Measurements from ENCODE around the gene PPM1K.

PPM1K gene

DNA sequence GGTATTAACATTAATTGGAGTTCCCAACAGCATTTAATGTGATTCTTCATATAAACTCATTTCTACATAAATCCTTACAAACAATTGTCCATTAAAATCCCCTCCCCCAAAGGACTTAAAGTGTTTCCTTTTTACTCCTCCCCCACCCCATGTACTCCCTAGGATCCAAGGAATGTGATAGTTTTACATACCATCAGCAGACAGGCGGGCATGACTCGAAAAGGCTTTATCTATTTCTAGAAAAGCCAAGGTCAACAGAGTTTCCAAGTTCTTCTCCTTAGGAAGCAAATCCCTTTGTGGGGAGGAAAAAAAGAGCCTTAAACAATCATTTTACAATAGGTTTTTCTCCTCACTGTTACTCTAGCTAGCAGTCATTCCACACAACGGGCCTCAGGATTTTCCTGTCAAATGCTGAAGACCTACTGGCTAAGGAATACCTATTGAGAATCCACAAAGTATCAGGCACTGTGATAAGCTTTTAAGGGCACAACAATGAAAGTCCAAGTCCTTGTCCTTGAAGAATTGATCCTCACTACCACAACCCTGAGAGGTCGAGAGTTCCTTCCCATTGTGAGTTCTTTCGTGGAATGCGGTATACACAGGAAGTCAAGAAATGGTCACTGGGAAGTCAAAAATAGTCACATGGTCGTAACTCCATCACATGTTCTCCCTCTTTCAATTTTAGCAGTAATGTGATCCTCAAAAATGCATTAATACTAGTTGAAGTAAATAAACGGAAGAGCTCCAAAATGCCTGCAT lies 7.2 kb downstream of the PPM1K start:
- no peak for DNase-seq

DNA sequence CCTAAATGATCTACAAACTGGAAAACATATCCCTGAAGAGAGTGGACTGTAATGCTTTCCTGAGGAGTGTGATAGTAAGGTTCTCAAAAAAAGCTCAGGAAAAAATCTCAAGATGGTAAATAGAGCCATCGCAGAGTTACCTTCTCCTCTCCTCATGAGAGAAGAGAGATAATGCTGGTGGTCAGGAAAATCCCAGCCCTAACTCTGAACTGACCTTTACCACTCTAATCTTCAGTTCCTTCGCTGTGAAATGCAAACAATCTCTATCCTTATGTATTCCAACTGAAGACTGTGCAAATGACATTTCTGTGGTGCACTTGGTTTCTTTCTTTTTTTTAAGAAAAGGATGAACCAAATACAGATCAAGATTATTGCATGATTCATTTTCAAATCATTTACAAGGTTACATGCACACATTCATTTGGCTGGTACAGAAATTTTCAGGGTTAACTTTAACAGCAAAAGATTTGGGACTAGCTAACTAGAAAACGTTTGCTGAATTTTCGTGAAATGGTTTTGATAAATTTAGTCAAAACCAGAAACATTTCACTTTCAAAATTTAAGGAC lies 8.3 kb downstream of the PPM1K start:
- DNase-seq: no peak

DNA sequence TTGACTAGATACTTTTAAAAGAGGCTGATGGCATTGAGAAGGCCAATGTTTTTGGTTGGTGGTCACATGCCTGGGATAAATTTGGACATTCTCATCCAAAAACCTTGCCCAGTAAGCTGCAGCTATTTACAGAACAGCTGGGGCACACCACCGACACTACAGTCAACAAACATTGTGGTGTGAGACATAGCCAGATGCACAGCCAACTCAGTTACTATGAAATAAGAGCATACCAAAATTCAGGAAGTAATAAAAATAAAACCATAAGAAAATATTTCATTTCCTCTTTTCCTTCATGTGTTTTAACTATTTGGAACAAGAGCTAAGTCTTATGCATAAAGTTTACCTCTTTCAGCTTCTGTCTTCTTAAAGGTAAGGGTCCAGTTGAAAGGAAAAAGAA lies 8.8 kb downstream of the PPM1K start:
- no peak for DNase-seq

DNA sequence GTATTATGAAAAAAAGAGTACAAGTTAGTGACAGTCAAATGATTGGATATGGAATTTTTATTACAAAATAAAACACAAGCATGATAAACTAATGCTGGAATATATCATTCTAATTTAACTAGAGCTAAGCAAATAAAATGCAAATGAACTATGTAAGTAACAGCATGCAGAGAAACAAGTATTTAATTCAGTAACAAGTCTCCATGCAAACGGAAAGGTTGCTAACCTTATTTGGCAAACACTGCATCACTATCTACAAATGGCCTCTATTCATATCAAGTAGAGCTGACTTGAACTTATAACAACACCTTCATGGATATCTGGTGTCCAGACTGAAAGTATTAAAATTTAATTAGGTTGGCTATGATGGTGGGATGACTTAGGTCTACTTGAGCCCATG lies 15.4 kb downstream of the PPM1K start:
- no peak for DNase-seq

DNA sequence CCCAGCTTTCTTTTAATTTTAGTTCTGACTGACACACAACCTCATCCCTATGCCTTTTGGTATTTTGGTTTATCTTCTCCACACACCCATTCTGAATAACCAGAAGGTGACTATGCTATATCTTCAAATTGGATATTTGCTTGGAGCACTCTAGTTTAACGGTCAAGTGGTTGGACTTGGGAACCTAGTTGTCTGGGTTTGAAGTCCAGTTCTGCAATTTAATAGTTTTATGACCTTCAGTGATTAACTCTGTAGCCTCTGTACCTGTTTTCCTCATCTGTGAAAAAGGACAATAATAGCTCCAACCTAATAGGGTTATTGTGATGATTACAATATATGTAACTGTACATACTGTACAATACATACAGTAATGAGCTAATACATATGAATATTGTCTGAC lies 20.0 kb downstream of the PPM1K start:
- DNase-seq: no peak

DNA sequence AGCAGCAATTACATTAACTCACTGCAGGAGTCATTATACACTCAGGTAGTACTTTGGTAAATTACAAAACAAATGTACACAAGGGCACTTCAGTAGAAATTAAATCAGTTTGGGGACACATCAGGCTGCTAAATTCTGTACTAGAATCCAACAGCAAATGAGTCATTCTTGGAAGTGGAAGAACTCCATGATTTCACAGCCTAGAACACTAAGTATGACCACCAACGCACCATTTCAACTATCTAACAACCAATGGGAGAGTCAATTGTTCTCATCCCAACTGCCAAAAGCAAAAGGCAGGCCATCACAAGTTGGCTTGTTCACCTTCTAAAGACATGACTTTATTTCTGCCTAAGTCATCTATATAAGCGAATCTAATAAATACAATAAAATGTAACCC lies 26.6 kb downstream of the PPM1K start:
- no peak for DNase-seq

DNA sequence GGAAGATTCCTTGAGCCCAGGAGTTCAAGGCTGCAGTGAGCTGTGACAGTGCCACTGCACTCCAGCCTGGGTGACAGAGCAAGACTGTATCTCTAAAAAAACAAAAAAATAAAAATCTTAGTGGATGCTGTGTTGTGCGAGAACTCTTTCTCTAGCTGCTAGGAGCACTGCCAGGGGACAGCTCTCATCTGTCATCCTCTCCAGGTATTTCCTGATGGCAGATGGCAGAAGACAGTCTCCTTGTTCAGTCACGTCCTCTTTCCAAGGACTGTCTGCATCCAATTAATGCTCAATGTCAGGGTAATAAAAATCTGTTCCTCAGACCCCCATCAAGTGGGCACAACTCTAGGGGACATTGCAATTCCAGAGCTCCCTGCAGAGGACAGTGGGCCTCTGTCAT lies 29.2 kb downstream of the PPM1K start:
- no peak for DNase-seq

DNA sequence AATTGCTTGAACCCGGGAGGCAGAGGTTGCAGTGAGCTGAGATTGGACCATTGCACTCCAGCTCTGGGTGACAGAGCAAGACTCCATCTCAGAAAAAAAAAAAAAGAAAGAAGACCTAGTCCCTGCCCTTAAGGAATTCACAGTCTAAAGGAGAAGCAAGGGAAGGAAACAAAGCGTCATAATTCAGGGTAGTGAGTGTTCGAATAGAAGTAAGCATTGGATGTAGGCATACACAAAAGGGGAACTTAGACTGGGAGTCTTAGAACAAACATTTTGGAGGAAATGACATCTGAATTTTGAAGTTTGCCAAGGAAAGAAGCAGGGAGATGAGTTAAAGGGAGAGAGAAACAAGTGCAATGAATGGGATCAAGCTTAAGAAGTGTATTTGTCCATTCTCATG lies 32.4 kb downstream of the PPM1K start:
- DNase-seq: no peak

DNA sequence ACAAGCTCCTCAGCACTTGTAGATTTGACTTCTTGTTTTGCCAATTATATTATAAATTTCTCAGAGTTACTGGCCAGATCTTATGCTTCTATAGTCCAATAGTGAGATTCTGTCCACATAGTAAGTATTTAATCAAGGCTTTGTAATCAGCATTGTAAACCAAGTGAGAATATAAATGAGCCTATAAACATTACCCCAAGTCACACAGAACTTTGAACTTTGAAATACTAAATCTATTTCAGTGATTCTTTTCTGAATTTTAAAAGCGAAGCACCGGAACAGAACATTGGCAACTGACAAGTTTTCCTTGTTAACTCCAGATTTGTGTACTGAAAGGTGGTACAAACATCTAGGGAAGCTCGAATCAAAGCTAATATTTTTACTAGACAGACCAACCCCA lies 37.2 kb downstream of the PPM1K start:
- no peak for DNase-seq

DNA sequence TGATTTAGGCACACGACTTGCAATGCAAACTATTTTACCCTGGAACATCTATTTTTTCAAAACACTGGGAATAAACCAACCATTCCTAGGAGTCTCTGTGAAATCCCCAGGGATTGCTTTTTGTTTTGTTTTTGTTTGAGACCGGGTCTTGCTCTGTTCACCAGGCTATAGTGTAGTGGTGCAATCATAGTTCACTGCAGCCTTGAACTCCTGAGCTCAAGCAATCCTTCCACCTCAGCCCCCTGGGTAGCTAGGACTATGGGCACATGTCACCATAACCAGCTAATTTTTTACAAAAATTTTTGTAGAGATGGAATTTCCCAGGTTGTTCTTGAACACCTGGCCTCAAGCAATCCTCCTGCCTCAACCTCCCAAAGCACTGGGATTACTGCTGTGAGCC lies 37.8 kb downstream of the PPM1K start:
- DNase-seq: no peak

DNA sequence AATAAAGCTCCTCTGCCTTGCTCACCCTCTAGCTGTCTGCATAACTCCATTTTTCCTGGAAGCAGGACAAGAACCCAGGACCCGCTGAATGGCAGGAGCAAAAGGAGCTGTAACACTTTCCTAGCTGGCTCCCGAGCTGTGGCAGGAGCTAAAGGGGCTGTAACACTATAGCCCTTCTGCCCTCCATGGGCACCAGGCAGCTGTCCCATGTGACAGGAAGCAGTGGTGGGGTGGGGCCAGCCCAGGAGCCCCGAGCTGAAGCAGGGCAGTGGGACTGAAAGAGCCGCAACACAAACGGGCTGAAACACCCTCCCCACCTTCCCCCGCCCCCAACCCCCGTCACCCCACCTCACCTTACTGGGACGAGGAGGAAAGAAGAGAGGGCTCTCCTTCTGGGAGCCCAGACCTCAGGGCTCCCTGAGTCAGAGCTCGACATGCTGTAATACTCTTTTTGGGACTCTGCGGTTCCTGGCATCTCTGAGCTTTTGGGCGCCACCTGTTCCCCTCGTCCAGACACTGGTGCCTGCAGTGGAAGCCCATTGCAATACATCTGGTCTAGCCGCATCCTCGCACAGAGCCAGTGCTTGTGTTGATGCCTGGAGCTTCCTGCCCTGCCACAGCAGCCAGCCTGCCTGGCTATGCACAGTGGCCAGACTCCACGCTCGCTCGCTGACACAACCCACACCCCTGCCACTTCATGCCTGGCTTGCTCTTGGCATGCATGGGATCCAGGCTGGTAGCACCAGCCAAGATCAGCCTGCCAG lies 39.4 kb downstream of the PPM1K start:
- peak; percentile 53 for DNase-seq

DNA sequence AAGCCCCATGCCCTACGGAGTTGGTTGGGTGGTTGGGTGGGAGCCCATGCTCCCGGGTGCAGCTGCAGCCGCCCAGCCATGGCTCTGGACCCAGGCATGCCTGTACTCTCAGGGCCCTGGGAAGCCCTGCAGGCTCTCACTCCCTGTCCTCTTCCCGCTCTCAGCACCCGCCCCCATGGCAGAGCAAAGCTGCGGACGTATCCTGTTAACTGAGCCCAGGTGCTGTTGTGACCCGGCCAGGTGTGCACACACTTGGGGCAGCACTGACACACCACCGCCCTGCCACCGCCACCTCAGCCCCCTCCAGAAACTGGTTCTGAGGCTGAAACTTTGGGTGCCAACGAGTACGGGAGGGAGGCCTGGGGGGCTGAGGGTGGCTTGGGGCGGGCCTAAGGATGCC lies 40.3 kb downstream of the PPM1K start:
- DNase-seq: no peak

DNA sequence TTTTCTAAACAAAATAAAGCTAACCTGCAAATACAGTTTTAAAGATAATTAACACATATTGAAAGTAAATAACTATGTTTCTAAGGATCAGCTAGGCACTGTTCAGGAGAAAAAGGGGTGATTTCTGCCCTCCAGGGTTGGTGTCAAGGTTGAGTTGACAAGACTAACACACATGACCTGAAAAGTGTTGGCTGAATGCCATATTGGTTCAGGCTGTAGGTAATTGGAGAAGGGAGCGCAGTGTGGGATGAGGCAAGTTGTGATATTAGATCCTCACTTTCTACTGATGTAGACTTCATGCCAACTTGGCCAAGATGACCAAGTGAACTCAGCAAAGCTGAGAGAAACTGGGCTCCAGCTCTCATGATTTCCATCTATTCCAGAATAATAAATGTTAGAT lies 42.2 kb downstream of the PPM1K start:
- peak; percentile 71 for DNase-seq

DNA sequence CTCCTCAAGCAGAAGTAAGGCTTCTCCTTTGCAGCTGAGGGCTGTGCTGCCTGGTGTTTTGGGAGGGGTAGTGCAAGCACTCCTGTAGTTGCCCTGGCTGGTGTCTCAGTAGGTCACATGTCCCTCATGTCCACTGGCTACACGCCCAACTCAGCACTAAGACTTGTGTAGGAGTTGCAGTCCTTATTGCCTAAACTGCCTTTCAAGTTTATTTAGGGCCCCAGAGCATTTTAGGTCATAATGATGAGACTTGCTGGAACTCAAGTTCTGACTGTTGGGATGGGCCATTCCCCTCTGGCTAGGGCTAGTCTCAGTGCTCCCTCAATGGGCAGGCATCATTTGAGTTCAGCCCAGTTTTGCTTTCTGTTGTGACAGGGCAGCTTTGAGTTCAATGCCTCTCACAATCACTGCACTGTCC lies 44.1 kb downstream of the PPM1K start:
- DNase-seq: no peak

DNA sequence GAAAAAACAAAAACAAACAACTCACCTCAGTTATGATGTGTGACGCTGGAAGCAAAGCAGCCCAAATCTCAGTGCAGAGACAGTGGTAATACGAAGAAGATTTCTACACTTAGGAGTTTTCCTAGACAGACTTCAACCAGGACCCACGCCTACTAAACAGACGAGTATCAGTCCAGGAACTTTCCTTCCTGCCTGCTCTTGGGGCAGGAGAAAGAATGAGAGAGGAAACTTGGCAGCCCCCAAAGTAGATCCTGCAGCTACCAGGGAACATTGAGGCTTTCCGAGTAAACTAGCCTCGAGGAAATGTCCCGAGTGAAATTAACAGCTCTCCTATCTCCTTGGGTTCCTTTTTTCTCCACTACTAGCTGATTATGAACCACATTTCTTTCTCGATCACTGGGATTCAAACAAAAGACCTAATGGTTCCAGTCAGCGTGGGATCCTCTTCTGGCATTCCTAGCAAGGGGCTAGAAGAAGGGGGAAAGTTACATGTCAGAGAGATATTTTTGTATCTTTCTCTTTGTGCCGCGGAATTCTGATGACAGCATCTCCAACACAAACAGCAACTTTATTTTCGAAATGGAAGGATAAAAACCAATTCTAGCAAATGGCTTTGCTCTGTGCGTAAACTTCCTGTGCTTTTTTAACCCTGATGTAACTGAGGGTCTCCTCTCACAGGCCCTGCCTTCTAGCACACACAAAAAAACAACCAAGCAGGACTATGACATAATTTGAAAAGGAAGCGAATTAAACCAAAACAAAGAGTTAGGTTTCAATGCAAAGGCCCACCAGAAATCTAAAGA lies 53.2 kb downstream of the PPM1K start:
- no peak for DNase-seq

DNA sequence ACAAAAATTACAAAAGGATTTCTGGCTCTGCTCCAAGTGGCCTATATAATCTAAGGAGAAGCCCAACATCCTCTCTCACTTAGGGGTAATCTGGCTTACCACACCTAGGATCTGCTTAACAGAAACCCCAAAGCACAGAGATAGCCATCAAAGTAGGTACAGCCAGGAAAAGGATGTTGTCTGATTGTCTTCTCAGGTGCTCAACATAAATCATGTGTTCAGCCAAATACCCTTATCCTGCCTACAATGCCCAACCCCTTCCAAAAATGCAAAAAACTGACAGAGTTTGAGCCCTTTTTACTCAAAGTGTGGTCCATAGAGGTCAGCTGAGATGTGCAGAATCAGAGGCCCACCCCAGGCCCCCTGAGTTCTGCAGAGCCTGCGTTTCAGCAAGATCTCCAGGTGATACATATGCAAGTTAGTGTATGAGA lies 53.9 kb downstream of the PPM1K start:
- no peak for DNase-seq

DNA sequence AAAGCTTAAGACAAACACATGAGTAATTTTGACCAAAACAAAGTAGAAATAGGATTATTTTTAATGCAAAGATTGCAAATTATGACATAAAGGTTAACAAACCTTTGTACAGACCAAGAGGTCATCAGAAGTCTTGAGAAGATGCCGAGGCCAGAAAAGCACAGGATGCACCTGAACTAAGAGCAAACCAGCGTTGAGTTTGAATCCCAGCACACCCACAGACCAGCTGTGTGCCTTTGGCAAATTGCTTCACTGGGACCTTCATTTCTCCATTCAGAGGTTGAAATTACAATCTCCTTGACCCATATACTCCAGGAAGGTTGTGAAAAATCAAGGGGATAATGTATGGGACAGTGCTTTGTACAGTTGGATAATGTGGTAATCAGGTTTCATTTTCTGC lies 56.6 kb downstream of the PPM1K start:
- no peak for DNase-seq

DNA sequence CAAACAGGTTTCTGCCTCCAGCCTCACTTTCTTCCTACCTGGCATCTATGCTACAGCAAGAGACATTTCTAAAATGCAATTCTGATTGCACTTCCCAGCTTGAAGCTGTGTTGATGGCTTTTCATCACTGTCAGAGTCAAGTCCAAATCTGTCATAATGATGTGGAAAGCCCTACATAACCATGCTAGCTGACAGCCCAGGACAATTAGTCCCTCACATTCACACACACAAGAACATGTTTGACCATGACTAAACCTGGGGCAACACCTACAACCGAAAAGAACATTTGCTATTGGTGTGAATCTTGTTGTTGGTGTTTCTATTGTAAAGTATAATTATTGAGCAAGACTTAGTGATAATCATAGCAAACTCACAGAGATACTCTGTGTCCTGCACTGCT lies 58.2 kb downstream of the PPM1K start:
- DNase-seq: no peak

DNA sequence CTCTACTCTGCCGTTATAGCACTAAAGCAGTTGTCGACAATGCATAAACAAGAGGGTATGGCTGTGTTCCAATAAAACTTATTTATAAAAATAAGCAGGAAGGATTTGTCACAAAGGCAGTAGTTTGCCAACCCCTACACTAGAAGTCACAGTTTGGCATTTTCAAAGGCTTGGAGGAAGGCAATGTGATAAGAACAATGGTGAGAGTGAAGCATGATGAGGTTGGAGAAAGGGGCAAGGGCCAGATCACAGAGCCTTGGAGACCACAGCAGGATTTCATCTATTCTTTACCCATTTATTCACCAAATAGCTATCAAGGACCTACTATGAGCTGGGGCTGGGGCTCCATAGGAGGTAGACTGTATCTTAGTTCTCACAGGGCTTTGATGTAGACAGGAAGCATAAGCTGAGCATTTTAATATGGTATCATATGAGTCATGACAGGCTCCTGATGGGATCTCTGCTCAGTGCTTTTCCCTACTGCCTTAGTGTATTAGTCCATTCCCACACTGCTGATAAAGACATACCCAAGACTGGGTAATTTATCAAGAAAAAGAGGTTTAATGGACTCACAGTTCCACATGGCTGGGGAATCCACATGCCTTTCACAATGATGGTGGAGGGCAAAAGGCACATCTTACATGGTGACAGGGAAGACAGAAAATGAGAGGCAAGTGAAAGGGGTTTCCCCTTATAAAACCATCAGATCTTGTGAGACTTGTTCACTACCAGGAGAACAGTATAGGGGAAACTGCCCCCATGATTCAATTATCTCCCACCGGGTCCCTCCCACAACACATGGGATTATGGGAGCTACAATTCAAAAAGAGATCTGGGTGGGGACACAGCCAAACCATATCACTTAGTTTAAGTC lies 58.9 kb downstream of the PPM1K start:
- DNase-seq: no peak

DNA sequence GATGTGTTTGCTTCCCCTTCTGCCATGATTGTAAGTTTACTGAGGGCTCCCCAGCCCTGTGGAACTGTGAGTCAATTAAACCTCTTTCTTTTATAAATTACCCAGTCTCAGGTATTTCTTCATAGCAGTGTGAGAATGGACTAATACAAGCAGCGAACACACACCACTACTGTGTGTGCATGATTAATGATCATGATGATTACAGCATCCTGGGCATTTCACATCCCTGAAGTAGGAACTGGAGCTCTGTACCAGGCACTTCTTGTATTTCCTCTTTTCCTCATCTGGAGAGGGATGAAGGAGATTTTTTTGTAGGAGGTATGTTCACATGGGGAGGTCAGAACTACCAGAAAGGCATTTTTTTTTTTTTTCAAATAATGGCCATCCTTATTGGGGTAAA lies 60.8 kb downstream of the PPM1K start:
- no peak for DNase-seq

DNA sequence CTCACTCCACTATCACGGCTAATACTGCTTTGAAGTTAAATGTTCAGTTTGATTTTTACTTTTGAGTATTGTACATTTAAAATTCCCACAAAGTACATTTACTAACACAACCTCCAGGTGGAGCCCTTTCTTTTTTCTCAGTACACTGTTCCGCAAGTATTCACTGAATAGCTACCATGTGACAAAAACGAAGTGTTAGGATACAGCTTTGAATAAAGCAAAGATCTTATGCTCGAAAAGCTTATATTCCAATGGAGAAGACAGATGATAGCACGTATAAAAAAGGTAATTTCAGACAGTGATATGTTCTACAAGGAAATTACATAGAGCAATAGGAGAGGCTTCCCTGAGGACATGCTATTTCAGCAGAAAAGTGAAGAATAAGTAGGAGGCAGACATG lies 65.3 kb downstream of the PPM1K start:
- peak; percentile 22 for DNase-seq

DNA sequence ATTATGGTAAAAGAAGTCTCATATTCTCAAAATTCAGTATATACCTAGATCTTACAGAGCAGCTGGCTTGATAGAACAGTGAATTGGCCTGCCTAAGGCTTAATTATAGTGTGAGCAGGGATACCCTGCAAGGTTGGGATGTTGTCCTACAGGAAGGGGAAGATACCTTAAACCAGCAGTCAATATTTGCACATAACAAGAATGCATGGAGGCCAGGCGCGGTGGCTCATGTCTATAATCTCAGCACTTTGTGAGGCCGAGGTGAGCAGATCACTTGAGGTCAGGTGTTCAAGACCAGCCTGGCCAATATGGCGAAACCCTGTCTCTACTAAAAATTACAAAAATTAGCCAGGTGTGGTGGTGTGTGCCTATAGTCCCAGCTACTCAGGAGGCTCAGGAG lies 67.2 kb downstream of the PPM1K start:
- DNase-seq: no peak
